HCT116 (cell line): ENCODE data around the gene WWOX. TPM values are rescaled to one million over a fixed set of nuclear protein-coding genes. Genes with fewer than 3 reads are reported as not detected.

Source experiments
- ATAC-seq: fragments of 200-7000 bp; cut with Tn5 transposase; 2 replicates; pipeline ENCODE4 v1.9.1; 2020; ENCODE audit warnings: mild to moderate bottlenecking, moderate library complexity
- BruUV-seq: library from RNA; stranded (reverse); fragments of 400-500 nt; replicated peaks from 2 replicates; lab custom pipeline; 2021; lab: Mats Ljungman, UMichigan
- CTCF ChIA-PET: fragments of 300-600 bp; sonication (Branson Sonifier 250); formaldehyde crosslinking; loops from one replicate; lab custom pipeline; 2021; ENCODE audit warnings: antibody characterized with exemption; lab: Charles Lee
- POLR2A ChIA-PET: fragments of 300-600, 350-600 bp; sonication (Branson Sonifier 250); formaldehyde crosslinking; loops from one replicate; lab custom pipeline; 2021; ENCODE audit warnings: antibody characterized with exemption; lab: Charles Lee
- RAD21 ChIA-PET, 2 experiments: fragments of 300-600 bp; sonication (Branson Sonifier 250); formaldehyde crosslinking; loops; one replicate each; lab custom pipeline; 2023; ENCODE audit warnings: low total read pairs in 2 of 2; ENCODE audit not compliant: uncharacterized antibody in 2 of 2, unreplicated experiment in 2 of 2, low non-redundant PET in 1 of 2; lab: Charles Lee
- DNase-seq: peaks from one replicate; pipeline ENCODE4 v3.0.0-alpha.2; 2010; ENCODE audit warnings: low read depth, low spot score
- H2AFZ ChIP-seq: fragments of 200-600 bp; shearing (Covaris generic), sonication (generic); 2 replicates; pipeline ENCODE4 v1.6.1; 2017; ENCODE audit warnings: low read depth, mixed run types, mixed read lengths, antibody characterized with exemption, low read length; ENCODE audit not compliant: poor library complexity, severe bottlenecking
- H3K27ac ChIP-seq: 2 replicates; pipeline ENCODE4 v1.5.1; 2012; ENCODE audit warnings: low read depth, low read length
- H3K27me3 ChIP-seq: fragments of 200-600 bp; sonication (generic); 2 replicates; pipeline ENCODE4 v1.6.1; 2016; ENCODE audit warnings: mixed run types, low read length, mixed read lengths; ENCODE audit not compliant: insufficient read depth
- H3K36me3 ChIP-seq, 2 experiments: fragments of 200-500 bp in 1 of 2; fragments of 200-600 bp in 1 of 2; sonication (Bioruptor generic) in 1 of 2; sonication (generic) in 1 of 2; 2 replicates each; pipeline versions ENCODE4 v1.5.1 to v1.6.1; 2014 to 2016; ENCODE audit warnings: low read length in 2 of 2, inconsistent platforms in 1 of 2, mixed read lengths in 1 of 2, mixed run types in 1 of 2; ENCODE audit not compliant: insufficient read depth in 2 of 2, control insufficient read depth in 1 of 2
- H3K4me1 ChIP-seq, 2 experiments: fragments of 200-600 bp in 1 of 2; sonication (generic) in 1 of 2; 2 replicates each; pipeline versions ENCODE4 v1.5.1 to v1.6.1; 2012 to 2017; ENCODE audit warnings: low read length in 2 of 2, inconsistent platforms in 1 of 2, mild to moderate bottlenecking in 1 of 2, mixed read lengths in 1 of 2, mixed run types in 1 of 2, moderate library complexity in 1 of 2; ENCODE audit not compliant: insufficient read depth in 2 of 2, control insufficient read depth in 1 of 2
- H3K4me2 ChIP-seq: fragments of 200-600 bp; sonication (generic); 2 replicates; pipeline ENCODE4 v1.6.1; 2017; ENCODE audit warnings: mixed run types, low read length, mixed read lengths
- H3K4me3 ChIP-seq, 2 experiments: fragments of 200-600 bp in 1 of 2; sonication (generic) in 1 of 2; replicated peaks in 1 of 2; 2 replicates each; pipeline ENCODE4 v1.5.1; 2011 to 2016; ENCODE audit warnings: low read length in 2 of 2, control low read depth in 1 of 2, low read depth in 1 of 2, mild to moderate bottlenecking in 1 of 2, mixed read lengths in 1 of 2, mixed run types in 1 of 2
- H3K79me2 ChIP-seq: fragments of 200-600 bp; sonication (generic); 2 replicates; pipeline ENCODE4 v1.6.1; 2017; ENCODE audit warnings: mild to moderate bottlenecking, mixed run types, low read length, moderate library complexity, mixed read lengths; ENCODE audit not compliant: insufficient read depth
- H3K9ac ChIP-seq: fragments of 200-600 bp; sonication (generic); 2 replicates; pipeline ENCODE4 v1.6.1; 2016; ENCODE audit warnings: low read length, mixed read lengths
- H3K9me2 ChIP-seq: fragments of 200-600 bp; sonication (generic), shearing (Covaris generic); 2 replicates; pipeline ENCODE4 v1.6.1; 2017; ENCODE audit warnings: mixed run types, mild to moderate bottlenecking, moderate library complexity; ENCODE audit not compliant: insufficient read depth
- H3K9me3 ChIP-seq, 2 experiments: fragments of 200-500 bp in 1 of 2; fragments of 200-600 bp in 1 of 2; sonication (Bioruptor generic) in 1 of 2; sonication (generic) in 1 of 2; 2 replicates each; pipeline ENCODE4 v1.6.1; 2014 to 2017; ENCODE audit warnings: low read length in 2 of 2, mixed read lengths in 2 of 2, inconsistent platforms in 1 of 2, low read depth in 1 of 2, mild to moderate bottlenecking in 1 of 2, mixed run types in 1 of 2, moderate library complexity in 1 of 2; ENCODE audit not compliant: control insufficient read depth in 1 of 2, insufficient read depth in 1 of 2
- H4K20me1 ChIP-seq: fragments of 200-600 bp; sonication (generic), shearing (Covaris generic); 2 replicates; pipeline ENCODE4 v1.6.1; 2017; ENCODE audit warnings: mixed run types, mild to moderate bottlenecking, moderate library complexity; ENCODE audit not compliant: insufficient read depth
- CBX3 ChIP-seq: IDR thresholded peaks from 2 replicates; pipeline ENCODE4 v1.6.1; 2012; ENCODE audit warnings: low read depth
- CTCF ChIP-seq, 3 experiments: fragments of 200-600 bp in 1 of 3; sonication (generic) in 1 of 3; IDR thresholded peaks in 2 of 3; conservative IDR thresholded peaks in 1 of 3; 2 replicates each; pipeline ENCODE4 v1.5.1; 2012 to 2017; ENCODE audit warnings: low read depth in 2 of 3, low read length in 2 of 3, antibody characterized with exemption in 1 of 3, borderline replicate concordance in 1 of 3, control low read depth in 1 of 3, mild to moderate bottlenecking in 1 of 3, mixed read lengths in 1 of 3, mixed run types in 1 of 3, moderate library complexity in 1 of 3; ENCODE audit not compliant: insufficient read depth in 1 of 3
- EGR1 ChIP-seq: IDR thresholded peaks from 2 replicates; pipeline ENCODE4 v1.6.1; 2012; ENCODE audit warnings: low read depth
- EZH2phosphoT487 ChIP-seq: fragments of 200-600 bp; IDR thresholded peaks from 2 replicates; pipeline ENCODE4 v1.6.1; 2018; ENCODE audit warnings: antibody characterized with exemption, borderline replicate concordance
- FOSL1 ChIP-seq: IDR thresholded peaks from 2 replicates; pipeline ENCODE4 v1.6.1; 2012; ENCODE audit warnings: low read depth
- MAX ChIP-seq: IDR thresholded peaks from 2 replicates; pipeline ENCODE4 v1.6.1; 2012
- SIN3A ChIP-seq: IDR thresholded peaks from 2 replicates; pipeline ENCODE4 v1.6.1; 2012; ENCODE audit warnings: low read depth
- SP1 ChIP-seq: IDR thresholded peaks from 2 replicates; pipeline ENCODE4 v1.6.1; 2012; ENCODE audit warnings: low read depth
- TCF7L2 ChIP-seq: IDR thresholded peaks from 2 replicates; pipeline ENCODE4 v1.7.0; 2011; ENCODE audit warnings: borderline replicate concordance, inconsistent platforms; ENCODE audit not compliant: insufficient read depth, insufficient read length; ENCODE audit errors: extremely low read depth
- YY1 ChIP-seq: IDR thresholded peaks from 2 replicates; pipeline ENCODE4 v1.6.1; 2011; ENCODE audit warnings: low read length, low read depth, moderate library complexity, mild to moderate bottlenecking; ENCODE audit not compliant: insufficient replicate concordance; ENCODE audit errors: extremely low read depth
- ZBTB33 ChIP-seq: IDR thresholded peaks from 2 replicates; pipeline ENCODE4 v1.6.1; 2011; ENCODE audit warnings: mild to moderate bottlenecking, low read length, moderate library complexity; ENCODE audit not compliant: insufficient replicate concordance; ENCODE audit errors: extremely low read depth
- intact Hi-C: fragments of 100-400 bp; cut with micrococcal nuclease; formaldehyde crosslinking; loops from 2 replicates; pipeline ENCODE4 v1.10.0; 2022
- total RNA-seq: library from RNA; stranded (reverse); gene quantifications from one replicate; pipeline ENCODE4 v1.2.1, GENCODE V29; 2021; ENCODE audit not compliant: unreplicated experiment

Gene WWOX
- total RNA-seq, 1 experiment from 2014 or later: 13.7 TPM

GRCh38 chr16:78180349-78180748, 80.9 kb downstream of the WWOX start:
- H3K9me2 ChIP-seq: no peaks in the 10 kb centered on the region
- no peak for TF ChIP-seq TCF7L2
- TF ChIP-seq EGR1: no peak
- no peak for TF ChIP-seq CTCF (IDR thresholded peaks at IDR 0.05 in 2 of 3, conservative IDR thresholded peaks at IDR 0.05 in 1 of 3; ENCODE audit: borderline replicate concordance in 1 of 3, insufficient read depth in 1 of 3, low read depth in 2 of 3, low read length in 2 of 3)
- TF ChIP-seq EZH2phosphoT487: no peak
- TF ChIP-seq MAX: no peak
- TF ChIP-seq YY1: no peak
- no peak for TF ChIP-seq ZBTB33
- no peak for TF ChIP-seq CBX3
- TF ChIP-seq FOSL1: no peak
- no peak for TF ChIP-seq SP1
- TF ChIP-seq SIN3A: no peak
- ChIA-PET CTCF (no interaction called here), RAD21 (no interaction called here), POLR2A (no interaction called here)
- no peaks in the 10 kb centered on the region for H4K20me1 ChIP-seq
- BruUV-seq: no TSS peak
- no peak overlapping the region for H2AFZ ChIP-seq
- H3K27ac ChIP-seq: no peak overlapping the region
- ATAC-seq (no peak), DNase-seq (no peak)
- intact Hi-C loops: no loop called here
- H3K36me3 ChIP-seq: no peaks in the 10 kb centered on the region
- H3K4me3 ChIP-seq: no peak overlapping the region
- no peak overlapping the region for H3K9ac ChIP-seq
- H3K4me2 ChIP-seq: no peak overlapping the region
- no peaks in the 10 kb centered on the region for H3K27me3 ChIP-seq
- no peaks in the 10 kb centered on the region for H3K9me3 ChIP-seq
- H3K4me1 ChIP-seq: no peaks in the 10 kb centered on the region
- H3K79me2 ChIP-seq: no peaks in the 10 kb centered on the region
